Measurements from ENCODE around the gene MGARP. TPM values are rescaled to one million over a fixed set of nuclear protein-coding genes. Genes with fewer than 3 reads are reported as not detected.

Gene MGARP
- total and polyA plus RNA-seq, 4 donors = 0.17 to 0.87 (median 0.36) TPM

- WGBS, 2 donors = 59 to 69% methylated on average over 16 of the region's 16 CpGs
- Histone ChIP-seq H3K4me3 (no peak overlapping the region), H3K4me1 (ENCODE audit: control insufficient read depth in 5 of 5, insufficient read depth in 5 of 5, low read length in 5 of 5) (peaks cover 0 to 16% (median 5%) of the 10 kb centered on the region in 5 donors), H3K9me3 (ENCODE audit: control insufficient read depth in 4 of 4, insufficient read depth in 3 of 4, low read length in 3 of 4) (peaks cover 0 to 2% (median 0%) of the 10 kb centered on the region in 4 donors), H3K36me3 (ENCODE audit: control insufficient read depth in 4 of 4, insufficient read depth in 4 of 4, low read length in 4 of 4) (no peaks in the 10 kb centered on the region), H3K27me3 (ENCODE audit: control insufficient read depth in 3 of 3, insufficient read depth in 3 of 3, low read length in 2 of 3) (peaks cover 0 to 51% (median 39%) of the 10 kb centered on the region in 3 donors), H3K27ac (ENCODE audit: low read depth in 1 of 2, low read length in 1 of 2) (no peak overlapping the region), H3K9ac (ENCODE audit: insufficient read depth in 1 of 2, low read length in 2 of 2) (no peak overlapping the region)
- no peak for ATAC-seq (ENCODE audit: insufficient read depth, low FRiP score)
- DNase-seq = peak; percentile 14 to 40 (median 27)
- TF ChIP-seq CTCF (IDR thresholded peaks at IDR 0.05; ENCODE audit: control extremely low read depth, extremely low read depth) = no peak
Observed at GRCh38 chr4:139278485-139278884, 1.5 kb downstream of the MGARP start.

GRCh38 chr4:139275281-139275735, 4.7 kb downstream of the MGARP start:
- no peak for DNase-seq
- no peak for ATAC-seq (ENCODE audit: insufficient read depth, low FRiP score)
- no peak for TF ChIP-seq CTCF (IDR thresholded peaks at IDR 0.05; ENCODE audit: control extremely low read depth, extremely low read depth)
- peaks cover 0 to 16% (median 5%) of the 10 kb centered on the region in 5 donors for H3K4me1 ChIP-seq (ENCODE audit: control insufficient read depth in 5 of 5, insufficient read depth in 5 of 5, low read length in 5 of 5)
- WGBS, 2 donors = 92 to 95% methylated on average over 4 of the region's 4 CpGs
- peaks cover 0 to 2% (median 0%) of the 10 kb centered on the region in 4 donors for H3K9me3 ChIP-seq (ENCODE audit: control insufficient read depth in 4 of 4, insufficient read depth in 3 of 4, low read length in 3 of 4)
- H3K9ac ChIP-seq (ENCODE audit: insufficient read depth in 1 of 2, low read length in 2 of 2) = no peak overlapping the region
- H3K36me3 ChIP-seq (ENCODE audit: control insufficient read depth in 4 of 4, insufficient read depth in 4 of 4, low read length in 4 of 4) = no peaks in the 10 kb centered on the region
- H3K27me3 ChIP-seq (ENCODE audit: control insufficient read depth in 3 of 3, insufficient read depth in 3 of 3, low read length in 2 of 3) = peaks cover 0 to 42% (median 36%) of the 10 kb centered on the region in 3 donors
- no peak overlapping the region for H3K27ac ChIP-seq (ENCODE audit: low read depth in 1 of 2, low read length in 1 of 2)
- no peak overlapping the region for H3K4me3 ChIP-seq

GRCh38 chr4:139274790-139275189, 5.2 kb downstream of the MGARP start:
- Histone ChIP-seq H3K4me3 (no peak overlapping the region), H3K36me3 (ENCODE audit: control insufficient read depth in 4 of 4, insufficient read depth in 4 of 4, low read length in 4 of 4) (no peaks in the 10 kb centered on the region), H3K4me1 (ENCODE audit: control insufficient read depth in 5 of 5, insufficient read depth in 5 of 5, low read length in 5 of 5) (peaks cover 0 to 11% (median 1%) of the 10 kb centered on the region in 5 donors), H3K9ac (ENCODE audit: insufficient read depth in 1 of 2, low read length in 2 of 2) (no peak overlapping the region), H3K9me3 (ENCODE audit: control insufficient read depth in 4 of 4, insufficient read depth in 3 of 4, low read length in 3 of 4) (peaks cover 0 to 2% (median 0%) of the 10 kb centered on the region in 4 donors), H3K27ac (ENCODE audit: low read depth in 1 of 2, low read length in 1 of 2) (no peak overlapping the region), H3K27me3 (ENCODE audit: control insufficient read depth in 3 of 3, insufficient read depth in 3 of 3, low read length in 2 of 3) (peaks cover 0 to 37% (median 36%) of the 10 kb centered on the region in 3 donors)
- WGBS, 2 donors = 95 to 98% methylated on average over 1 of the region's 1 CpG
- ATAC-seq (ENCODE audit: insufficient read depth, low FRiP score) (no peak), DNase-seq (no peak)
- TF ChIP-seq CTCF (IDR thresholded peaks at IDR 0.05; ENCODE audit: control extremely low read depth, extremely low read depth) = no peak

- 92 to 94% methylated on average over 1 of the region's 1 CpG for WGBS, 2 donors
- no peak for ATAC-seq (ENCODE audit: insufficient read depth, low FRiP score)
- no peak overlapping the region for H3K9ac ChIP-seq (ENCODE audit: insufficient read depth in 1 of 2, low read length in 2 of 2)
Observed at GRCh38 chr4:139273835-139274234, 6.2 kb downstream of the MGARP start.

More at GRCh38 chr4:139273835-139274234, 6.2 kb downstream of the MGARP start:
- no peak for DNase-seq
- no peak for TF ChIP-seq CTCF (IDR thresholded peaks at IDR 0.05; ENCODE audit: control extremely low read depth, extremely low read depth)
- Histone ChIP-seq H3K4me1 (ENCODE audit: control insufficient read depth in 5 of 5, insufficient read depth in 5 of 5, low read length in 5 of 5) (peaks cover 0 to 2% (median 0%) of the 10 kb centered on the region in 5 donors), H3K27me3 (ENCODE audit: control insufficient read depth in 3 of 3, insufficient read depth in 3 of 3, low read length in 2 of 3) (peaks cover 0 to 28% (median 27%) of the 10 kb centered on the region in 3 donors), H3K27ac (ENCODE audit: low read depth in 1 of 2, low read length in 1 of 2) (no peak overlapping the region), H3K9me3 (ENCODE audit: control insufficient read depth in 4 of 4, insufficient read depth in 3 of 4, low read length in 3 of 4) (peaks cover 0 to 2% (median 0%) of the 10 kb centered on the region in 4 donors), H3K36me3 (ENCODE audit: control insufficient read depth in 4 of 4, insufficient read depth in 4 of 4, low read length in 4 of 4) (no peaks in the 10 kb centered on the region), H3K4me3 (no peak overlapping the region)
